Measurements from ENCODE around the gene CRMP1.

GRCh38 chr4:5824227-5824626 lies 68.7 kb downstream of the CRMP1 start:
- no peak for TF ChIP-seq L3MBTL2 (conservative IDR thresholded peaks at IDR 0.05)
- TF ChIP-seq SP1 (IDR thresholded peaks at IDR 0.05): no peak
- no peak for TF ChIP-seq FOXK2 (IDR thresholded peaks at IDR 0.05)
- TF ChIP-seq BHLHE40 (IDR thresholded peaks at IDR 0.05; ENCODE audit: borderline replicate concordance): no peak
- TF ChIP-seq SUZ12 (IDR thresholded peaks at IDR 0.05): no peak
- no peak for TF ChIP-seq ZNF384 (IDR thresholded peaks at IDR 0.05)
- no peak for TF ChIP-seq LEF1 (IDR thresholded peaks at IDR 0.05; ENCODE audit: borderline replicate concordance)
- TF ChIP-seq CTBP1 (IDR thresholded peaks at IDR 0.05; ENCODE audit: borderline replicate concordance): no peak
- TF ChIP-seq TARDBP (IDR thresholded peaks at IDR 0.05): no peak
- TF ChIP-seq ELF4 (IDR thresholded peaks at IDR 0.05): no peak
- no peak for TF ChIP-seq ARNT (IDR thresholded peaks at IDR 0.05)
- no peak for TF ChIP-seq FOXA1 (IDR thresholded peaks at IDR 0.05)
- TF ChIP-seq HDGF (IDR thresholded peaks at IDR 0.05; ENCODE audit: borderline replicate concordance): no peak
- no peak for TF ChIP-seq NFRKB (IDR thresholded peaks at IDR 0.05)

All from HEK293T (cell line).